NCI-H524 (cell line): ENCODE data around the gene VBP1.
"Not testable (repeated sequence)": the region's sequence is repeated elsewhere in the genome, so short reads cannot be mapped to it uniquely, and the experiment has no call there.

Experiments
- DNase-seq, 2 experiments: peaks; one replicate each; lab custom pipeline; 2025; lab: John Stamatoyannopoulos, UW

Gene VBP1

GRCh38 chrX:155216179-155216939 lies at the start of gene VBP1:
Gene VBP1, plus strand, starts transcription at chrX:155216460. Its CDS starts 23 bp downstream, at chrX:155216483.
- DNase-seq, result peak; percentile 94 to 98

- DNase-seq, result peak; percentile 39 to 58
Observed at GRCh38 chrX:155169881-155170280, 46.4 kb upstream of the VBP1 start.

GRCh38 chrX:155179346-155179997 lies 36.8 kb upstream of the VBP1 start:
- DNase-seq, result peak in 1 of 2 experiments; percentile 12

GRCh38 chrX:155188786-155189185 lies 27.5 kb upstream of the VBP1 start:
- no peak for DNase-seq

- DNase-seq, result no peak
Observed at GRCh38 chrX:155211208-155211607, 5.1 kb upstream of the VBP1 start.

GRCh38 chrX:155213731-155214130 lies 2.5 kb upstream of the VBP1 start:
- no peak for DNase-seq

- no peak for DNase-seq
Observed at GRCh38 chrX:155215443-155216178, 649 bp upstream of the VBP1 start.

- peak in 1 of 2 experiments; percentile 67 for DNase-seq
Observed at GRCh38 chrX:155216940-155217440, 730 bp downstream of the VBP1 start.

GRCh38 chrX:155218777-155219176 lies 2.5 kb downstream of the VBP1 start:
- DNase-seq, result no peak

- DNase-seq, result no peak
Observed at GRCh38 chrX:155221351-155221750, 5.1 kb downstream of the VBP1 start.

- DNase-seq, result not testable (repeated sequence)
Observed at GRCh38 chrX:155223746-155224145, 7.5 kb downstream of the VBP1 start.

- DNase-seq, result no peak
Observed at GRCh38 chrX:155225774-155226173, 9.5 kb downstream of the VBP1 start.

- DNase-seq, result no peak
Observed at GRCh38 chrX:155231163-155231562, 14.9 kb downstream of the VBP1 start.

- no peak for DNase-seq
Observed at GRCh38 chrX:155235891-155236290, 19.6 kb downstream of the VBP1 start.

GRCh38 chrX:155237719-155238118 lies 21.5 kb downstream of the VBP1 start:
- DNase-seq, result no peak

- DNase-seq, result no peak
Observed at GRCh38 chrX:155242300-155242699, 26.0 kb downstream of the VBP1 start.

GRCh38 chrX:155246748-155247147 lies 30.5 kb downstream of the VBP1 start:
- no peak for DNase-seq

GRCh38 chrX:155247497-155247896 lies 31.2 kb downstream of the VBP1 start:
- DNase-seq, result no peak

GRCh38 chrX:155251391-155251790 lies 35.1 kb downstream of the VBP1 start:
- no peak for DNase-seq

- no peak for DNase-seq
Observed at GRCh38 chrX:155259752-155260151, 43.5 kb downstream of the VBP1 start.

GRCh38 chrX:155262970-155263754 lies 46.9 kb downstream of the VBP1 start:
- DNase-seq, result no peak
